SH-SY5Y (cell line): ENCODE results near the gene GHRH.

Experiments used
- GATA2 ChIP-seq: IDR thresholded peaks from 2 replicates; pipeline ENCODE4 v1.6.1; 2011; ENCODE audit warnings: mild to moderate bottlenecking, low read depth, low read length
- GATA3 ChIP-seq: IDR thresholded peaks from 2 replicates; pipeline ENCODE4 v1.6.1; 2011; ENCODE audit warnings: low read depth, mild to moderate bottlenecking, low read length, moderate library complexity

- TF ChIP-seq GATA3 (no peak), GATA2 (no peak)
These were observed 49.3 kb upstream of the GHRH start for GRCh38 chr20:37310951-37311350.
